ENCODE data around the gene TMEM19.
"Not testable (repeated sequence)": the region's sequence is repeated elsewhere in the genome, so short reads cannot be mapped to it uniquely, and the experiment has no call there.

TMEM19 gene

DNA sequence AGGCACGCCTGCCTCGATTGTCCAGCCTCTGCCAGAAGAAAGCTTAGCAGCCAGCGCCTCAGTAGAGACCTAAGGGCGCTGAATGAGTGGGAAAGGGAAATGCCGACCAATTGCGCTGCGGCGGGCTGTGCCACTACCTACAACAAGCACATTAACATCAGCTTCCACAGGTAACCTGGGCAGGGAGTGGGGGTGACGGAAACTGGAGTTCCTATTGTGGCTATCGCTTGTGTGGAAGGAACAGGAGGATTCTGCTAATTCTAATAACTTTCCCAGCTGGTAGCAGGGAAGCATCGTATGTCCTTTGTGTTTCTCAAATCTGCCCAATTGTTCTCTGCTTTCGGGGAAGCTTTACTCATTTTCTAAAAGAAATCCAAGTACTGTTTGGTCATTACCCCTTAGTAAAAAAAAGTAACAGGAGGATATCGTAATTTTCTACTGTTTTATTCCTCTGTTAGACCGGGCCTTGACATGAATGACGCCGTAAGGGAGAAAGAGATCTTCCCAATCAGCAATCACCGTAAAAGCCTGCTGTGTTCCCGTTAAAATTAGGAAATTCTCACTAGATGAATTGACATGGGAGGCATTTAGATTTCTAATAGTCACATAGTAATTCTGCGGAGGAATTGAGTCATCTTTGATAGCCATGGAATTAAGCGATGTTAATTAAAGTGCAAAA is 21.3 kb upstream of the TMEM19 start:
- in situ Hi-C loops (cut with MboI; ENCODE audit: low sequenced_read_pairs), result no loop called here

DNA sequence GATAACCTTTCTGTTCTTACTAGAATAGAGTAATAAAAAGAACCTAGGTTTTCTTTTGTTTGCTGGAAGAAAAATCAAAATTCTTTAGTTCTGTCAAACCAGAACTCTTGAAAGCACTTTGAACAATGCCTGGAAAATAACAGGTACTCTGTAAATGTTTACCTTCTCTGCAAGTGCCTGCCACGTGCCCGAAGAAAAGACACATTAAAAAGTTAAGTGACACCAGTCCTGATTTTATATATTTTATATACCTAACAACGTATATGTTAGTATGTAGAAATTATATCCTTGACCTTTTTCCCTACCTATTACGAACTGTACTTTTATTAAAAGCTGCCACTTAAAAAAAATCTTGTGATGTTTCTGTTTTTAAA is 20.8 kb upstream of the TMEM19 start:
- in situ Hi-C loops (cut with MboI; ENCODE audit: low sequenced_read_pairs), result no loop called here

DNA sequence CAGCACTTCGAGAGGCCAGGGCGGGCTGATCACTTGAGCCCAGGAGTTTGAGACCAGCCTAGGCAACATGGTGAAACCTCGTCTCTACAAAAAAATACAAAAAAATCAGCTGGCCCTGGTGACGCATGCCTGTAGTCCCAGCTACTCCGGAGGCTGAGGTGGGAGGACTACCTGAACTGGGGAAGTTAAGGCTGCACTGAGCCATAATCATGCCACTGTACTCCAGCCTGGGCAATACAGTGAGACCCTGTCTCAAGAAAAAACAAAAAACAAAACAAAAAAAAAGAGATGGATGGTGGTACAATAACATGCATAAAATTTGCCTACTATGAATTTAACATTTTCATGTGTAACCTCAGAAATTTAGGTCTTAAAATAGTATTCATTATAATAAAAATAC is 19.6 kb upstream of the TMEM19 start:
- in situ Hi-C loops (cut with MboI; ENCODE audit: low sequenced_read_pairs), result no loop called here

DNA sequence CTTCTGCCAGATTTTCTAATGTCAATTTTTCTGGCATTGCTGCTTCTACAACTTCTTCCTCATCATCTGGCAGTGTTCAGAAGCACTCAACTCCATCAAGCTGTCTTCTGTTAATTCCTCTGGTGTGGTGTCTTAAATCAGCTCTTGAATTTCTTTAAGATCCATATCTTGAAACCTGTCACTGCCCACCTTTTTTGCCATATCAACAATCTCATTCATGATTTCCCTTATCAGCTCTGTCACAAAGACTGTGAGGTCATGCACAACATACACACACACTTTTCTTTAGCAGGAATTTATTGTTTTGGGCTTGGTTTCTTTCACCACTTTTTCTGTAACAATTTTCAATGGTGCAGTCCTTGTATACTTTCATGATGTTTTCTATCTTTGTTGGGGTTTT is 14.6 kb upstream of the TMEM19 start:
- in situ Hi-C loops (cut with MboI; ENCODE audit: low sequenced_read_pairs), result no loop called here

DNA sequence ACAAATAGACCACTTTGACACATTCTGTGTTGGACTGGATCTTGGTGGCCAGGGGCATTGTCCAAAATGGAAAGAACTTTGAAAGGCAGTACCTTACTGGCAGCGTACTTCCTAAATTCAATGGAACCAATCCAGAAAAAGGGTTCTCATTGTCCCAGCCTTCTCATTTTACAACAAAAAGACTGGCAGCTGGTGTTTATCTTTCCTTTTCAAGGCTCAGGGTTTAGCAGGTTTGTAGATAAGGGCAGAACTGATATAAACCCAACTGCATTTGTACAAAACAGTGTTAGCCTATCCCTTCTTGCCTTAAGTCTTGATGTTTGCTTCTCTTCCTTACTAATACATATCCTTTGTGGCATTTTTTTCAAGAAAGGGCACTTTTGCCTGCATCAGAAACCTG is 14.1 kb upstream of the TMEM19 start:
- in situ Hi-C loops (cut with MboI; ENCODE audit: low sequenced_read_pairs), result no loop called here

DNA sequence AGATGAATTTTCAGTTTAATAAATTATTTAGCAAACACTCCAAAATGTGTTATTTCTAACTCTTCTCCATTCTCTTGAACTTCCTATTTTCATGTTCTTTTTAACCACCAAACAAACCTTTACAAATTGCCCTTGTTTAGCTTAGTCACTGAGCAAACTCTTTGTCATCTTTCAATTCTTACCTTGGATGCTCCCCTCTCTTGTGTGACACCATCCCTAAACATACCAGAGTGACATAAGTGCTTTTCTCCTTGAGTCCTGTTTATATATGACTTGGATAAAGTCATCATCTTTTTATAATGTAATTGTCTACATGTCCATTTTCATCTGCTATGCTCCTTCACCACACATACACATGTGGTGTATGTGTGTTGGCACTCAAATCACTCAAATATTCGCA is 3.4 kb upstream of the TMEM19 start:
- in situ Hi-C loops (cut with MboI; ENCODE audit: low sequenced_read_pairs), result no loop called here

DNA sequence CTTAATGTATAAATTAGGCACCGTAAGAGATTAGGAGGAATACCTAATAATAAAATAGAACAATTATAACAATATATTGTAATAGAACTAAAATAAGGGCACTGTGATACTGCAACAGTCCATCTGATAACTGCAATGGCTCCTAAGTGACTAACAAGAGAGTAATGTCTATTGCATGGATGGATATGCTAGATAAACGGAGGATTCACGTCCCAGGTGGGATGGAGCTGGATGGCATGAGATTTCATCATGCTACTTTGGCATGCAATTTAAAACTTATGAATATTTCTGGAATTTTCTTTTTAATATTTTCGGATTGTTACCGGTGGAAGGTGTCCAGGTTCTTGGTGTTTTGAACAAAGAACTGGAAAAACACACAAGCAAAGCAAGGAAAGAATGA is 2.2 kb upstream of the TMEM19 start:
- in situ Hi-C loops (cut with MboI; ENCODE audit: low sequenced_read_pairs), result no loop called here

DNA sequence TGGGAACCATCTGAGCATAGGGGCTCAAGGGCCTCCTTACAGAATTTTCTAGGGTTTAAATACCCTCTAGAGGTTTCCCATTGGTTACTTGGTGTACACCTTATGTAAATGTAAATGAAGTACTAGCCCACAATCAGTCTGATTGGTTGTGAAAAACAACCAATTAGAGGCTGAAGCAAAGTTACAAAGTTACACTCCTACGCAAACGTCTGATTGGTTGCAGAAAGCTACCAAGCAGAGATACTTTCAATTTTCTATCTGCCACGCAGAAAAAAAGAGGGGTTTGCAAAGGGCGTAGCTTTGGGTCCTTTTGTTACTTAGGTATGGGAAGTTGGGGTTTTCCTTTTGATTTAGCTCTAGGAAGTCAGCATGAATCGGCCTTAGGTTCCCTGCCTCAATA is 1.8 kb upstream of the TMEM19 start:
- in situ Hi-C loops (cut with MboI; ENCODE audit: low sequenced_read_pairs), result no loop called here

DNA sequence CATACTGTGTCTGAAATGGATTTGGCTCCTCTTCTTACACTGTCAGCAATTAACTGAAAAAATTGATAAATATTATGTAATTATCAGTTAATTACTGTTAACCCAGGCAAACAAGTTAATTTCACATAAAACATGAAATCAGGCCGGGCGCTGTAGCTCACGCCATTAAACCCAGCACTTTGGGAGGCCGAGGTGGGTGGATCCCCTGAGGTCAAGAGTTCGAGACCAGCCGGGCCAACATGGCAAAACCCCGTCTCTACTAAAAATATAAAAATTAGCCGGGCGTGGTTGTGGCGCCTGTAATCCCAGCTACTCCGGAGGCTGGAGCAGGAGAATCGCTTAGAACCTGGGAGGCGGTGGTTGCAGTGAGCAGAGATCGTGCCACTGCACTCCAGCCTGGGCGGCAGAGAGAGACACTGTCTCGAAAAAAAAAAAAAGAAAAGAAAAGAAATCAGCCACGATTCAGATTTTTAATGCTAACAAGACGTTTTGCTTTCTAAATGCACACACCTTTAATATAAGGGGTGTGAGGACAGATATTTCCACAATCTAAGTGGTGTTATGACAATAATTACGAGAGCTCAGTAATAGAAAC is 473 bp upstream of the TMEM19 start:
- in situ Hi-C loops (cut with MboI; ENCODE audit: low sequenced_read_pairs), result no loop called here

DNA sequence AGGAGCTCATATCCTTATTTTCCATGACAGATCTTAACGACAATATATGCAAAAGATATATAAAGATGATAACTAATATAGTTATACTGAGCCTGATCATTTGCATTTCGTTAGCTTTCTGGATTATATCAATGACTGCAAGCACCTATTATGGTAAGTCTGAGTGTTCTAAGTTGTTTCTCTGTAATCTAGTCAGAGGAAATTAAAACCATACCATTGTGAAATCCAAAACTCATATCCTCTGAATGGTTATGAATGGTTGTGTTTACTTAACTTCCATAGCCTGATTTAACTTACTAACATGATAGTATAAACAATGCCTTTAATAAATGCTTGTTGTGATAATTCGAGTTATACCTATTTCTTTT is 760 bp downstream of the TMEM19 start:
- in situ Hi-C loops (cut with MboI; ENCODE audit: low sequenced_read_pairs), result no loop called here

DNA sequence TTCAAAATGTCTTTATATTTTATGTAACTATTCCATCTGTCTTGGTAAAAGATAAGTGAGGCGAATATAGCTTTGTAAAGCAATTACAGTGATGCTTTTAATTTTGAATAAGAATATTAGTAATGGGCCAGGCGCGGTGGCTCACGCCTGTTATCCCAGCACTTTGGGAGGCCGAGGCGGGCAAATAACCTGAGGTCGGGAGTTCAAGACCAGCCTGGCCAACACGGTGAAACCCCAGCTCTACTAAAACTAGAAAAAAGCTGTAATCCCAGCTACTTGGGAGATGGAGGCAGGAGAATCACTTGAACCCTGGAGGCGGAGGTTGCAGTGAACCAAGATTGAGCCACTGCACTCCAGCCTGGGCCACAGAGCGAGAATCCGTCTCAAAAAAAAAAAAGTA is 1.3 kb downstream of the TMEM19 start:
- in situ Hi-C loops (cut with MboI; ENCODE audit: low sequenced_read_pairs), result not testable (repeated sequence)

DNA sequence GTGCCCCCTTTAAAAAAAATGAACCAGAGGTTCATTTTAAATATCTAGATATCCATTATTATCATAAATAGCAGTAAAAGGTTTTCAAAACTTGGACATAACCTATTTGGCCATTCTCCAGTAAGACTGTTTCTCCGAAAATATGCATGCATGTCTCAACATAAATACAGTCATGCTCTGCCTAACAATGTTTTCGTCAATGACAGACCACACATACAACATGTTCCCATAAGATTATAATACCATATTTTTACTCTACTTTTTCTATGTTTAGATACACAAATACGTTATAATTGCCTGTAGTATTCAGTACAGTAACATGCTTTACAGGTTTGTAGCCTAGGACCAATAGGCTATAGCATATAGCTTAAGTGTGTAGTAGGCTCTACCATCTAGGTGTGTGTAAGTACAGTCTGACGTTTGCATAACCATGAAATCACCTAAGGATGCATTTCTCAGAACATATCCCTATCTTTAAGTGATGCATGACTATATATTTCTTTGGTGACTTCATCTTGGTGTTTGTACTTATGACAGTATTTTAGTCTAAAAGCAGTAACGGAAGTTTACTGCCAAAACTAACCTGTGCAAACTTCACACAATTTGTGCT is 3.2 kb downstream of the TMEM19 start:
- in situ Hi-C loops (cut with MboI; ENCODE audit: low sequenced_read_pairs), result no loop called here

DNA sequence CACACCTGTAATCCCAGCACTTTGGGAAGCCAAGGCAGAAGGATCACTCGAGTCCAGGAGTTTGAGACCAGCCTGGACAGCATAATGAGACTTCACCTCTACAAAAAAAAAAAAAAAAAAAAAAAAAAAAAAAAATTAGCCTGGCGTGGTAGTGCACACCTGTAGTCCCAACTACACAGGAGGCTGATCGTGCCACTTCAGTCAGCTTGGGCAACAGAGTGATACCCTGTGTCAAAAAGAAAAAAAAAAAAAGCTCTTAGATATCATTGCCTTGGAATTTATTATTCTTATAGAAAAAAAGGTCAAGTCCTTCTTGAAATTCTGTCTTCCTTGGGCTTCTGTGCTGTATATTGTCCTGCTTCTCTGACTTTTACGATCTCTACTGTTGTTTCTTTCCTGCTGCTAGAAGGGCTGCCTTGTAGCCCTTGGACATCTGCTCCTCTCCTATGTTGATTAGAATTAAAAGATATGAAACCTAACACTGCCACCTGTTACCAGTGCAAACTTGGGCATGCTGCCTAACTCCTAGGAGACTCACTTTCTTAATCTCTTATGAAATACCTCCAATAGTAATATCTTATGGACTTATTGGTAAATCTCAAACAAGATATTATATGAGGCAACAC is 5.7 kb downstream of the TMEM19 start:
- in situ Hi-C loops (cut with MboI; ENCODE audit: low sequenced_read_pairs), result no loop called here

DNA sequence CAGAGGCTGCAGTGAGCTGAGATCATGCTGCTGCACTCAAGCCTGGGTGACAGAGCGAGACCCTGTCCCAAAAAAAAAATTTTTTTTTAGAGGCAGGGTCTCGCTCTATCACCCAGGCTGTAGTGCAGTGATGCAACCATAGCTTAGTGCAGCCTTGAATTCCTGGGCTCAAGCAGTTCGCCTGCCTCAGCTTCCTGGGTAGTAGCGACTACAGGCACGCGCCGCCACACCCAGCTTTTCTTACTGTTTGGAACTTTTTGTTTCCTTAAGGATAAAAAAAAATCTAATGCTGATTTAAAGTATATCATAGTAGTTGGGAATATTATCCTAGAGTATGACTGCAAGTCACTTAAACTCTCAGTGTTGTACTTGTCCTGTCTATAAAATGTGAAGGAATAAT is 7.2 kb downstream of the TMEM19 start:
- in situ Hi-C loops (cut with MboI; ENCODE audit: low sequenced_read_pairs), result no loop called here

DNA sequence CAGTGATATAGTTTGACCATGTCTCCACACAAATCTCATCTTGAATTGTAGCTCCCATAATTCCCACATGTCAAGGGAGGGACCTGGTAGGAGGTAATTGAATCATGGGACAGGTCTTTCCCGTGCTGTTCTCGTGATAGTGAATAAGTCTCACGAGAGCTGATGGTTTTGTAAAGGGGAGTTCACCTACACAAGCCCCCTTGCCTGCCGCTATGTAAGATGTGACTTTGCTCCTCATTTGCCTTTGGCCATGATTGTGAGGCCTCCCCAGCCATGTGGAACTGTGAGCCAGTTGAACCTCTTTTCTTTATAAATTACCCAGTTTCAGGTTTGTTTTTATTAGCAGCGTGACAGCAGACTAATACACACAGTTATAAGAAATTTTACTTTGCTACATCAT is 7.8 kb downstream of the TMEM19 start:
- in situ Hi-C loops (cut with MboI; ENCODE audit: low sequenced_read_pairs), result not testable (repeated sequence)

DNA sequence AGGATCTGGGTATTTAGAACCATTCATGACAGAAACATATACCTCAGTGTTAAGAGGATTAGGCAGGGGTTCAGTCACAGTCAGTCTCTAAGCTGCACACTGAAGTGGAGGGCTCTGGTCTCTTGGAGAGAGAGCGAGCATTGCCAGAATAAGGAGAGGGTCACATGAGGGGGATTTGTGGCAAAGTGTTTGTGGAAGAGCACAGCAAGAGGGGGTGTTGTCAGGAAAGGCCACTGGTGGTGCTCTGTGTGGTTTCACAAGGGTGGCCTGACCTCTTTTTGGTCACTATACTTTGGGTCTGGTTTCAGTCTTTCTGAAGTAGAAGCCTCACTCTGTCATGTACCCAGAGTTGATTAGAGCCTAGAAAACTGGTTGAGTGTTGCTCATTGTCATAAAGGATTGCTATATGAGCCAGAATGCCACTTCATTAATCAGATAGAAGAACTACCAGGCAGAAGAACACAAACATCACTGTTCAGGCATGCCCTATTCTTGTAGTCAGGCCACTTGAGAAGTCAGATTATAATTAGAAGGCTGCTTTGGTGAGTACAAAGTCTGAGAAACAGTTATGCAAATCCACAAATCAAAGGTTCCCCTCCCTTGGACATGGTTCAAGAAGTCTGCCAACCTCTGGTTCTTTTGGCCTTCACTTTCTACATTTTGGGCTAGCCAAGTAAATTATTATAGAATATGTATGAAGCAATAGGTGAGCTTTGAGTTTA is 8.4 kb downstream of the TMEM19 start:
- in situ Hi-C loops (cut with MboI; ENCODE audit: low sequenced_read_pairs), result no loop called here

DNA sequence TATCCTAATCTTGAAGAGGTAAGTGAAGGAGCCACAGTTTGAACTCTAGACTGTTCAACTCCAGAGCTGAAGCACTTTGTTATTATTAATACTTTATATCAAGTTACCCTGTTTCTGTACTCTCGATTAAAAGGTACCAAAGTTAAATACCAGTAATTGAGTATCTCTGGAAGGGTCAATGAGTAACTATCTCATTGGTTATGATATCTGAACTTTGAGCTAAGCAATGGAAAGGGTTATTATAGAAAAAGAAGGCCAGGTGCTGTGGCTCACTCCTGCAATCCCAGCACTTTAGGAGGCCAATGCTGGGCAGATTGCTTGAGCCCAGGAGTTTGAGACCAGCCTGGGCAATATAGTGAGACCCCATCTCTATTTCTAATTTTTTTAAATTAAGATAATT is 9.9 kb downstream of the TMEM19 start:
- in situ Hi-C loops (cut with MboI; ENCODE audit: low sequenced_read_pairs), result no loop called here

DNA sequence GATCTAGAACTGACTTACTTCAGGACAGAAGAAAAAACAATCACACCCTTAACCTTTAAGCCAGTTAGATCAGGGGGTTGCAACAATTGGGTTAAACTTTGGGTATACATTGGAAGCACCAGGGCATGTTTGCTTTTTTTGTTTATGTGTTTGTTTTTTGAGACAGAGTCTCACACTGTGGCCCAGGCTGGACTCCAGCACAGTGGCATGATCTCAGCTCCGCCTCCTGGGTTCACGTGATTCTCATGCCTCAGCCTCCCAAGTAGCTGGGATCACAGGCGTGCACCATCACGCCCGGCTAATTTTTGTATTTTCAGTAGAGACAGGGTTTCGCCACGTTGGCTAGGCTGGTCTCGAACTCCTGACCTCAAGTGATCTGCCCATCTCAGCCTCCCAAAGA is 16.3 kb downstream of the TMEM19 start:
- in situ Hi-C loops (cut with MboI; ENCODE audit: low sequenced_read_pairs), result not testable (repeated sequence)

DNA sequence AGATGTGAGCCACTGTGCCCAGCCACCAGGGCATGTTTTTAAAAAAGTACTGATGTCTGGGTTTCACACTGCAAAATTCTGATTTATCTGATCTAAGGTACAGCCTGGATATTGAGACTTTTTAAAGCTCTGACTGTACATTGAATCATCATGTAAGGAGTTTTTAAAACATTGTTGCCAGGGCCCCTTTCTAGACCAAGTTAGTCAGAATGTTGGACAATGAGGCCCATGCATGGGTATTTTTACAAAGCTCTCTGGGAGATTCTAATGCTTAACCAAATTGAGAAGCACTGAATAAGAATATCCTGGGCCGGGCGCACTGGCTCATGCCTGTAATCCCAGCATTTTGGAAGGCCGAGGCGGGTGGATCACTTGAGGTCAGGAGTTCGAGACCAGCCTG is 16.7 kb downstream of the TMEM19 start:
- in situ Hi-C loops (cut with MboI; ENCODE audit: low sequenced_read_pairs), result no loop called here

DNA sequence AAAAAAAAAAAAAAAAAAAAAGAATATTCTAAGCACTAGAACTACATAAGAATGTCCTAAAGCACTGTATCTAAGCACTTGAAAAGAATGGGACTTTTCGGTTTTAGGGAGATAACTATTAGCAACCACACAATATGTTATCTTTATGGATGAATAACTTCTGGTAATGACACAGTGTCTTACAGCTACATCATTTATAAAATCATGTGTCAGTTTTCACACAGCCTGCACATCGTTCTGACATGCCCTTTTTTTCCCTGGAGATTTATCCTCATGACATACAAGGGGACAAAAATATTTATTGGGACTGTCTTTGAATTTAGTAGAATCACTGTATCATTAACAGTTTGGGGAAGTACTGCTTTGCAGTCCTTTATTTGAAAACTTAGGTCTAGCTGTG is 17.3 kb downstream of the TMEM19 start:
- in situ Hi-C loops (cut with MboI; ENCODE audit: low sequenced_read_pairs), result no loop called here

DNA sequence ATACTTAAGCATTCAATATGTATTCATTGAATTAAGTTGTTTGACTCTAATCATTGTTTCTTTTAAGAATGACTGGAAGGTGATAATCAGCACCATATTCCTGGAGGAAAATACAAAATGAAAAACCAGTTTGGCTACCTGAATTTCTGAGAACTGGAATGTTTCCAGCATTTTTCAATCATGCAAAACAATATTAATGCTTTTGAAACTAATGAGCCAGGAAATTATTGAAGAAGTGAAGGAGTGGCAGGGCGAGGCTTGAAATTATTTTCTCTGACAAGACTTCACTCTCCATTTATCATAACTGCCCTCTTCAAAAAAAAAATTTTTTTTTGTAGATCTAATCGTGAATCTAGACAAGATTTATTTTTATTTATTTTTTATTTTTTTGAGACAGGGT is 19.0 kb downstream of the TMEM19 start:
- in situ Hi-C loops (cut with MboI; ENCODE audit: low sequenced_read_pairs), result no loop called here

DNA sequence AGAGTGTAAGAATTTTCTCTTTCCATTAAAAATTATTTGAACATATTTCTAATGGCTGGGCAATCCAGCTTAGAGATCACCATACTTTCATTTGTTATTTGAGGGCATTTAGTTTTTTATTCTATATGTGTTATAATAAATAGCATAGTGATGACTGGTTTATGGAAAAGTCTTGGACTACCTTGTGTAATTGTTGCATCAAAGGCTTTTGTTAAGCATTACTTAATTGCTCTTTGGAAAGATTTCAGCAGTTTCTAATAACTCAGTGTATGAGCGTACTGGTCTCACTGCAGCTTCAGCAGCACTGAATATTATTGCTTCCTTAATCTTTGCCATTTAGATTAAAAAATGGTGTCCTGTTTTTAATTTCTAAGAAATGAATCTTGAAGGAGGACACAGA is 22.8 kb downstream of the TMEM19 start:
- in situ Hi-C loops (cut with MboI; ENCODE audit: low sequenced_read_pairs), result no loop called here

Data from HL-60/S4 (cell line).